GM18861 (cell line): ENCODE results near the gene STAT5B.
"Not testable (repeated sequence)": the region's sequence is repeated elsewhere in the genome, so short reads cannot be mapped to it uniquely, and the experiment has no call there.

Source experiments
- ATAC-seq: cut with Tn5 transposase; IDR thresholded peaks from one replicate; pipeline ENCODE4 v1.9.1; 2021; ENCODE audit not compliant: unreplicated experiment

The STAT5B gene

GRCh38 chr17:42240863-42241262, 35.3 kb downstream of the STAT5B start:
- ATAC-seq: not testable (repeated sequence)

- ATAC-seq: no peak
Measured at GRCh38 chr17:42240201-42240600, 36.0 kb downstream of the STAT5B start.

GRCh38 chr17:42239576-42239975, 36.6 kb downstream of the STAT5B start:
- ATAC-seq: not testable (repeated sequence)

- no peak for ATAC-seq
Measured at GRCh38 chr17:42236760-42237159, 39.4 kb downstream of the STAT5B start.

- no peak for ATAC-seq
Measured at GRCh38 chr17:42233994-42234393, 42.2 kb downstream of the STAT5B start.

- no peak for ATAC-seq
Measured at GRCh38 chr17:42233156-42233555, 43.0 kb downstream of the STAT5B start.

- no peak for ATAC-seq
Measured at GRCh38 chr17:42230225-42230624, 46.0 kb downstream of the STAT5B start.

GRCh38 chr17:42227849-42228700, 48.1 kb downstream of the STAT5B start:
- no peak for ATAC-seq

- ATAC-seq: no peak
Measured at GRCh38 chr17:42225646-42226045, 50.5 kb downstream of the STAT5B start.

GRCh38 chr17:42224651-42225050, 51.5 kb downstream of the STAT5B start:
- no peak for ATAC-seq

- no peak for ATAC-seq
Measured at GRCh38 chr17:42221886-42222745, 54.1 kb downstream of the STAT5B start.

GRCh38 chr17:42219280-42219679, 56.9 kb downstream of the STAT5B start:
- not testable (repeated sequence) for ATAC-seq

- no peak for ATAC-seq
Measured at GRCh38 chr17:42214156-42214555, 62.0 kb downstream of the STAT5B start.

GRCh38 chr17:42212382-42212781, 63.8 kb downstream of the STAT5B start:
- ATAC-seq: no peak

GRCh38 chr17:42211921-42212341, 64.3 kb downstream of the STAT5B start:
- not testable (repeated sequence) for ATAC-seq

GRCh38 chr17:42210046-42210445, 66.1 kb downstream of the STAT5B start:
- ATAC-seq: no peak

- not testable (repeated sequence) for ATAC-seq
Measured at GRCh38 chr17:42206153-42206612, 70.0 kb downstream of the STAT5B start.

- no peak for ATAC-seq
Measured at GRCh38 chr17:42203354-42203753, 72.8 kb downstream of the STAT5B start.

- no peak for ATAC-seq
Measured at GRCh38 chr17:42202696-42203095, 73.5 kb downstream of the STAT5B start.

GRCh38 chr17:42202159-42202558, 74.0 kb downstream of the STAT5B start:
- no peak for ATAC-seq

GRCh38 chr17:42201458-42201772, 74.8 kb downstream of the STAT5B start:
- no peak for ATAC-seq
